HG02610 (cell line): ENCODE data around the gene SPEM2.

Experiments used
- ATAC-seq: cut with Tn5 transposase; IDR thresholded peaks from one replicate; pipeline ENCODE4 v1.9.1; 2021; ENCODE audit warnings: mild to moderate bottlenecking, moderate library complexity; ENCODE audit not compliant: unreplicated experiment

SPEM2 gene

DNA sequence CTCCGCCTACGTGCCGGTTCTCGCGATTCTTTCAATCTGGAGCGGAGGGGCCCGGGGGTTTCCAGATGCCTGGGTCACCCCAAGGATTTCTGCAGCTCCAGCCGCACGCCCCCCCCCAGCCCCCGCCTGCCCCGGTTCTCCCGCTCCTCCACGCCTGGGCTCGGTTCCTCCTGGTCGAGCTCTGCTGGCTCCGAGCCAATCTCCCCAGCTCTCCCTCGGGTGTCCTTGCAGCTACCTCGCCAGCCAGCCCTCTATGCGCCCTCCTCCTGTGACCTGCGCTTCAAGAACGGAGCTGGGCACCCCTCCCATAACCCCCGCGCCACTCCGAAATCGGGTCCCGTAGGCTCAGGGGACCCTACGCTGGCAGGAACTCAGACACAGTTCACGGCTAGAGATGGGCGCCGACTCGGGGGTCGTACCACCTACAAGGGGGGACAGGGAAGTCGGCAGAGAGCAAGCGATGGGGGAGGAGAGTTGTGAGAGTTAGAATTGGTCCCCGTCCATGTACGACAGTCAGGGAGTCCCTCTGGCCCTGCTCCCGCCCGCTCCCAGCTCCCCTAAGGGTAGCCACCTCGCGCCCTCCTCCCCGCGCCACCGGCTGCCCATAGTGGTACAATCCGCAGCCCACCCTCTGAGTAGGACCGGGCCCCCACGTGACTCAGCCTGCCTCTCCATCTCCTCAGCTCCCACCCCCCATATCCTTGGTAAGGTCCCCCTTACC is 14.9 kb downstream of the SPEM2 start:
- ATAC-seq: no peak

DNA sequence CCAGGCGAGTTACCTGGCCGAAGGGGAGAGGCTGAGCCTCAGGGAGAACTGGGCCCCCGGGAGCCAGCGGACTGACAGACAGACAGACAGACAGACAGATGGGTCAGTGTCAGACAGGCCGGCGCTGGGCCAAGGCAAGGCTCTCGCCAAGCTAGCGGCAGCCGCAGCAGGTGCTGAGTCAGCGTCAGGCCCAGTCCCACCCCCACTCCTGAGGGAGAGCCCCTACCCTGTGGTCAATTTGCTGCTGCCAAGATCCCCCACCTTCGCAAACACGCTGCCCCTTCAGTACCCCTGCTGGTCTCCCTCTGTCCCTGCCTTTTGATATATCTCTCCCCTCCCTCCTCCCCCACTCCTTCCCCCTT is 15.4 kb downstream of the SPEM2 start:
- ATAC-seq: no peak

DNA sequence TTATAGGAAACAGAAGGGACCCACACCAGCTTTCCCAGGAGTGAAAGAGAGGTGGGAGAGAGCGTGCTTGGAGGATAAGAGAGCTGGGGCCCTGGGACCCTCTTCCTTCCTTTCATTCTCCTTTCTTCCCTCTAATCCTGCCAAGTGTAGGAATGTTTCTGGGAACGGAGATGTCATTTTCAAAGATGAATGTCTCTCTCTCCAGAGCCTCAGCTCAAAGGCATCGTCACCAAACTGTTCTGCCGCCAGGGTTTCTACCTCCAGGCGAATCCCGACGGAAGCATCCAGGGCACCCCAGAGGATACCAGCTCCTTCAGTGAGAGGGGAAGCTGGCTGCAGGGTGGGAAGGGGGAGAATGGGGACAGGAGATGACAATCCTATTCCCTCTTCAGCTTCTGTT is 15.8 kb downstream of the SPEM2 start:
- no peak for ATAC-seq

DNA sequence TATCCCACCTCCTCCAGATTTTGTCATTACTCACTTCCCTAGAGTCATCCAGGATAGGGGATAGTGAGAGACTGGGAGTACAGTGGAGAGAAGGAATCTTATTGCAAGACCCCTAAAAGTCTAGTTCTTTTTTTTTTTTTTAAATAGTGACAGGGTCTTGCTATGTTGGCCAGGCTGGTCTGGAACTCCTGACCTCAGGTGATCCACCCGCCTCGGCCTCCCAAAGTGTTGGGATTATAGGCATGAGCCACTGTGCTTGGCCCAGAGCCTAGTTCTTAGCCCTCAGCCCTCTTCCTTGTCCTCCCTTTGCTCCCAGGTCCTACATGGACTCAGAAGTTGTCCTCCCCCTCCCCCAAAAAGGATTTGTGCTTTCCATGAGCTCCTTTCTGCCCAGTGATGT is 16.7 kb downstream of the SPEM2 start:
- ATAC-seq: no peak

DNA sequence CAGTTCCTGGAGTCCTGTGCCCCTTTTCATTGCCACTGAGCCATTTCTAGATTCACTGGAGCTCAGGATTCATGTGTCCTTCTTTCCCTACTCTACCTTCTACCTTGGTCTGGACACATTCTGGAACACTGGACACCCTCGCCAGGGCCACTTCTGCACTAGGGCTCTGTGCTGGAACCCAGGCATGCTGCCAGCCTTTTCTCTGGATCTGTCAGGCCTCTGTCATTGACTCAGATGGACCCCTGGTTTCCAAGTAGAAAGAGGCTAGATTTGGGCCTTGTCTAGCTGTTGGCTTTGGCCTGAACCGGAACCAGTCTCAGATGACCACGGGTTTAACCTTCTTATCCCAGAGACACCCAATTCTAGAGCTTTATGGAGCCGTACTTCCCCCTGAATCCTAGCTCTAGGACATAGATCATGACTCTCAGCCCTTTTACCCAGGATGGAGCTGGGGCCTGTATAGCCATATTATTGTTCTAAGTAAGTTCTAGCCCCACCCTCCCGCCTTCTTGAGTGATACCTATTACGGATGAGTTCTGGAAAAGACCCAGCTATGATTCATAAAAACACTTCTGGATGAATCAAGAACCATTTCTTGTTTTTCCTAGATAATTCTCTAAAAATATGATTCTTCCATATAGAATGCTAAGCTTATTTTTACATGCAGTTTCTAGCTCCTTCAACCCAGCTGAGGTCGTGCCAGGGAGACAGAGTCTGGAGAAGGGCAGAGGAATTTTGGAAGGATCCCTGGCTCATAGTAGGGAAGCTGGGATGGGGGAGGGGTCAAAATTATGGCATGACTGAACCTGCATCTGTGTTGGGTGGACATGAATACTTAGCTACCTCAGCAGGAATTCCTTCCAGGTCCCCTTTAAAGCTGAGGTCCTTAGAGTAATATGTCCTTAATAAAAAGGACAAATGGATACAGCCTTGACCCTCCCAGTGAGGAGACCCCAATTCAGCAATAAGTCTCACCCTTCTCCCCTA is 18.4 kb downstream of the SPEM2 start:
- ATAC-seq: no peak

DNA sequence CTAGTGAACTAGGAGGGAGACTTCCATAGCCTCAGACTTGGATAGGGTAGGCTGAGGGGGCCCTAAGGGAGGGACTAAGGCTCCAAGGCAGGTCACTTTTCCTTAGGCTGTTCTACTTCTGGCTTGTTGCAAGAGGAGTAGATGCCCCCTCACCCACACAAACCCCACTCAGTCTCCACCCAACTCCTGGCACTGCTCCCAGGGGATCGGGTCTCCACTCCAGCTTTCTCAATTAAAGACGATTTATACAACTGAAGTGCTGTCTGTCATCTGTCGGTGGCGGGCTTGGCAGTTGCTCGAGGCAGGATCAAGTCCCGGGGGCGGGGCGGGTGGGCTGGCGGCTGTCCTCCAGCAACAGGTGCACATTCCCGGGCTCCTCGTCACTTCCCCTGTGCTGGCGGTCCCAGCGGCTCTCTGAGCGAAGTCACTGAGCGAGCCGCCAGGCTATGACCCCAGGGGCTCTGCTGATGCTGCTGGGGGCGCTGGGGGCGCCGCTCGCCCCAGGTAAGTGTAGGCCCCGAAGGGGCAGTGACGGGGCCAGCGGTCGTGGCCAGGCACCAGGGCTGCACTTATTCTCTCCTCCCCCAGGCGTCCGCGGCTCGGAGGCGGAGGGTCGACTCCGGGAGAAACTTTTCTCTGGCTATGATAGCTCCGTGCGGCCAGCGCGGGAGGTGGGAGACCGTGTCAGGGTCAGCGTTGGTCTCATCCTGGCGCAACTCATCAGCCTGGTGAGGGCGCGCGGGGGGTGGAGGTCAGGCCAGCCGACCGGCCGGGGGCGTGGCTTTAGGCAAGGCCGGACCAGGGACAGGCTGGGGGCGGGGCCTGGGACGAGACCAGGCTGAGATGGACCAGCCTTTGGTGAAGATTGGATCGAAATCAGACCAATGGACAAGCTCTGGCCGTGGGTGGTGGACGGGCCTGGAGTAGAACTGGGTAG is 19.5 kb downstream of the SPEM2 start, which contains the start of gene CHRNB1:
TSS of gene CHRNB1 (plus strand) at position 380 of the 937 bp plus-strand sequence. CDS start at position 447, 67 bp downstream.
- ATAC-seq: no peak

DNA sequence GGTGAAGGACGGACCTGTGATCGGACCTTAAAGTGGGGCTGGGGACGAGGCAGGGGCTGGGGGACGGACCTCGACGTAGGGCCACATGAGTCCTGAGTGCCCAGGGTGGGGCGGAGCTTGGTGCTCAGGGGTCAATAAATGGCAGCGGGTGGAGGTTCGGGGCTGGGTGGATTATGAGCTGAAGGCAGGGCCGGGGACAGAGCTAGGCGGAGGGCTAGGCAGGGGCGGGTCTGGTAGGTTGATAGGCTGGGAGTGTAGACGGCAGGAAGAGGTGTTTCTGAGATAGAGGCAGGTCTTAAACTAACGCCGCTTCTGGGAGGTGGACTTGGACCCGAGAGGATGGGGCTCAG is 20.2 kb downstream of the SPEM2 start:
- no peak for ATAC-seq

DNA sequence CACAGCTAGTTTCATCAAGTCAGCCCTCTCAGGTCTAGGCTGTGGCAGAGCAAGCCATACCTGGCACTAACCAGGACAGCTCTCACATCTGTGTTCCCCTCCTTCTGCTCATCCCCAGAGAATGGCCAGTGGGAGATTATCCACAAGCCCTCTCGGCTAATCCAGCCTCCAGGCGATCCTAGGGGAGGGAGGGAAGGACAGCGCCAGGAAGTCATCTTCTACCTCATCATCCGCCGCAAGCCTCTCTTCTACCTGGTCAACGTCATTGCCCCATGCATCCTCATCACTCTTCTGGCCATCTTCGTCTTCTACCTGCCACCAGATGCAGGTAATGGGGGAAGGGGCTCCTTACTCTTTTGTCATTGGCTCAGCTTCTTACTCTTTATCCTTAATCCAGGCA is 23.0 kb downstream of the SPEM2 start:
- ATAC-seq: no peak

DNA sequence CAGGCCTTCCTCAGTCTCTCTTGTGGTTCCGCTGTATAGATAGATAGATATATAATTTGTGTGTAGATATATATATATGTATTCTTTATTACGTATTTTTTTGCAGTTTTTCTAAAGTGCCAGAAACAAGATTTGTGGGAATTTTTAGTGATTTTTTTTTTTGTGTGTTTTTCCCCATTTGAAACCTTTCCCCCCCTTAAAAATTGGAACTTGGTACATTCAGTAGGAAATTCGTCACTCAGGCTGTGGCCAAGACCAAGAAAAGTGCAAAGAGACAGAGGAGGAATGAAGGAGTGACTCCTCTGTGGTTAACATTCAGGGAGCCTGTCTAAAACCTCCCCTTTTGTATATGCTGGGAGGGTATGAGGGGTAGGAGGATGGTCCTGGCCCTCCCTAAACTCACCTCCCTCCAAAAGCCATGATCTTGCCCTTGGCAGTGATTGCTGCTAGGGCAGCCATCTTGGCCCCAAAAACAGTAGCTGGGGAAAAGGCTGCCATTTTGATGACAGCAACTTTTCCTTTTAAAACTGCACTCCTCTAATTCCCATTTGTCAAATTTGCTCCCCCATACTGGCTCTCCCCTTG is 34.6 kb downstream of the SPEM2 start:
- ATAC-seq: no peak

DNA sequence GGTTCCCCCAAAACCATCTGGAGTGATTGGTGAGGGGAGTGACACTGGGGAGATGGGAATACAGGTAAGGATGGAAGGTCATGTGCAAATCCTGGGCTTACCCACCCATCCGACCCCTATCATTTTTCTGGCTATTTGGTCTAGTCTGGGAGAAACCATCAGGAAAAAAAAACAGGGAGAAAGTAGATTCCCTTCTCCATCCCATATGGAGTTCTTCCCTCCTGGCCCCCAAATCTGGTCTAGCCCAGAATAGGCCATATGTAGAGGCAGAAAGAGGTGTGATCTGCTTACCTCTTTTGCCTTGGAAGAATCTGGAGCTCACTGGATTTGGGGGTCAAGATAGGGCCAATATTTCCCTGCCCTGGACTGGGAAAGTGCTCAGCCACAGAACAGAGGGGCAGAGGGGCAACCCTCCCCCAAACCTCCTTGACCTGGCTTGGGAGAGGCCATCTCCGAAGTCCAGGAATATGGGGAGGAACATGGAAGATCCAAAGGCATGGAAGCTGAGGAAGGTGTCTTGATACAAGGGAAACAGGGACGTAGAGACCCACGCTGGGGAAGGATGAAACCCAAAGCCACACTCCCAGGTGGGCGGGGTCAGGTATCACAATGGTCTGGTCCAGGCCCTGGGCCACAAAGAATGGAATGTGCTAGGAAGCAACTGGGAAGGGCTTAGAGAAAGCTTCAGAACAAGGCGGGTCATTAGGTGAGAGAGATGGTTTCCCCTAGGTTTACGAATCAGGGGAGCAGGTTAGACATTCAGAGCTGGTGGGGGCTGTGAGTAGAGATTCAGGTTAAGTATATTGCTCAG is 35.6 kb downstream of the SPEM2 start:
- ATAC-seq: no peak

DNA sequence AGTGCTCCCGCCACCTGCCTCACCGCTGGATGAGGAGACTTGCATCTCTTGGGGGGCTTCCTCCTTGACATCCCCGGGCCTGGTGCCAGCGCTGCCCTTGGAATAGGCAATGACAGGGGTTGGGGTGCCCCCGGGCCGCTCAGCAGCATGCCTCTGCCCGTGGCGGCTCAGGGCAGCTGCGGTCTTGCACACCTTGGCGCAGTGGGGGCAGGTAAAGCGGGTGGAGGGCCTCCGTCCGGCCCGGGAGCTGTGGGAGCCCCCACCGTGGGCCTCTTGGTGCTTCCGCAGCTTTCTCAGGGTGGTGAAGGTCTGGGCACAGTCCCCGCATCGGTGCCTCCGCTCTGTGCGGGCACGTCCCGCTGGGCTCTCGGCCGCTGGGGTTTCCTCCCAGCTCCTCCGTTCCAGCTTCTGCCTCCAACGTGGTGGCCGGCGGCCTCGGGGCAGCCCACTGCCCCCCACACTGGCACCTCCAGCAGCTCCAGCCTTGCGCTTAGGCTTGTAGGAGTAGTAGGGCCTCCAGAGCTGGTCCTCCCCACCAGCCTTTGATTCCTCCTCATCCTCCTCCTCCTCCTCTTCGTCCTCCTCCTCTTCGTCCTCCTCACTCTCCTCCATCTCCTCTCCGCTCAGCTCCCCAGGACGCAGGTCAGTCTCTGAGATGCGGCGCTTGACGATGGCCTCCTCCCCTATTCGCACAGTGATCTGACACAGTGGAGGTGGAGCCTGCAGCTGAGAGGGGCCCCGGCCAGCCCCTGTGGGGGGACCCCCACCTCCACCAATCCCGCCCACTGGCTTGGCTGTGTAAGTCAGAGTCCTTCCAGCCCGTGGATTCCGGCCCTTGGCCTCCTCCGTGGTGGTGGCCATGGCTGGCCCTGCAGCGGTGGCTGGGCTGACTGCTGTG is 37.3 kb downstream of the SPEM2 start:
- ATAC-seq: no peak

DNA sequence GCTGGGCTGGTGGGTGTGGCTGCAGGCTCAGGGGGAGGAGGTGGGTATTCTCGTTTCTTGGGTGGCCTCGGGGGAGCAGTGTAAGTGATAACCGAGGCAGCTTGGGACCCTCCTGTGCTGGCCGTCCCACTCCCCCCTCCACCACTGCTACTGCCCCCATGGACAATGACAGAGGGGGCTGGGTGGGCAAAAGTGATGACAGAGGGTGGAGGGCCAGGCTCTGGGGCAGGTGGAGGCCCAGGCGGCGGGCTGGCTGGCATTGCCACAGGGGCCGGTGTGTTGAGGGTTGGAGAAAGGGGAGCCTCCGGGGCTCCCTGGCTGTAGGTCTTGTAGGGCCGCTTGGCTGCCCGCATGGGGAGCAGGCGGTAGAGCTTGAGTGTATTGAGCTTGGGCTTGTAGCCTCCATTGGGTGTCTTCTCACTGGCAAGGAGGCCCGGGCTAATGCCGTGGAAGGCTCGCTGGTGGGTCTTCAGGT is 38.0 kb downstream of the SPEM2 start:
- ATAC-seq: no peak

DNA sequence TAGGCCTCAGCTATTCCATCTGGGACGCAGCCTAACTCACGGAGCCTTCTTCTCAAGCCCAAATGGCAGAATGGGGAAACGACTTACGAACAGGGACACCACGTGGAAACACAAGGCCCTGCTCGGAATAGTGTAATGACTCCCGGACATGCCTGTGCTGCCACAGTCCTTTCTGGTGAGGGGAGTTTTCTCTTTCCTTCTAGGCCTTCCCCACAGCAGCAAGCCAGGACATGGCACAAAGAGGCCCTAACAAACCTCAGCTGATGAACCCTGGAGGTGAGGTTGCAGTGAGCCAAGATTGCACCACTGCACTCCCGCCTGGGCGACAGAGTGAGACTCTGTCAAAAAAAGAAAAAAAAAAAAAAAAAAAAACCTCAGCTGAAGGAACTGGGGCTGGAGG is 38.7 kb downstream of the SPEM2 start:
- ATAC-seq: no peak

DNA sequence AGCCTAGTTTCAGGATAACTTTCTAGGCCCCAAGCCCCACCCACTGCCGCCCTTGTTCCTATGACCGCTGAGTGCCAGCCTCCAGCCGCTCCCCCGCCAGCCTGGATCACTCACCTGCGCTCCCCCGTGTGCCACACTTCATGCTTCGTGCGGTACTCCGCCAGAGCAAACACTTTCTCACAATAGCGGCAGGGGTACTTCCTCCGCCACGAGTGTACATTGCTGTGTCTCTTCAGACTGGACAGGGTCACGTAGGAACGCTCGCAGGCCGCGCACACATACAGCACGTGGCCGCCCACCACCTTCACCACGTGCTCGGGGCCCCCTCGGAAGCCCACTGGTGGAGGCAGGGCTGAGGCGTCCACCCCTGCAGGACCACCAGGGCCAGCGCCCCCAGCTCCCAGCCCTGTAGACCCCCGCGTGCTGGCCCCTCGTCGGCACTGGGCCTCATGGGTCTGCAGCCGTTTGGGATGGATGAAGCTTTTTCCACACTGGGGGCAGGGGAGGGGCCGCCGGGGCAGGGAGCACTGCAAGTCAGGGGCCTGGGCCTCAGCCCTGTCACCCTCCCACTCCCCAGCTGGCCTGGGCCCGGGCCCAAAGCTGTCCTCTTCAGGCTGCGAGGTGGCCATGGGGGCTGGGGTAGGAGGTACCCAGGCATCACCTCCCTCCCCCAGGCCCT is 40.3 kb downstream of the SPEM2 start:
- ATAC-seq: no peak

DNA sequence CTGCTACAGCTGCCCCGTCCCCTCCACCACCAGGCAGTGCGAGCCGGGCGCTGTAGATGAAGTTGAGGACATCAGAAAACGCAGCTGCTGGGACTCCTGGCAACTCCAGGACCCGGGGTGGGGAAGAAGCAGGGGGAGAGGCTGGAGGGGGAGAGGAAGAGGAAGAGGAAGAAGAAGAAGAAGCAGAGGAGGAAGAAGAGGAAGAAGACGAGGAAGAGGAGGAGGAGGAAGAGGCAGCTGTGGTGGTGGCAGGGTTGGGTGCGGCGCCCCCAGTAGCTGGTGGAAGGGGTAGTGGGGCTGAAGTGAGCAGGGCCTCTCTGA is 40.9 kb downstream of the SPEM2 start:
- ATAC-seq: no peak

DNA sequence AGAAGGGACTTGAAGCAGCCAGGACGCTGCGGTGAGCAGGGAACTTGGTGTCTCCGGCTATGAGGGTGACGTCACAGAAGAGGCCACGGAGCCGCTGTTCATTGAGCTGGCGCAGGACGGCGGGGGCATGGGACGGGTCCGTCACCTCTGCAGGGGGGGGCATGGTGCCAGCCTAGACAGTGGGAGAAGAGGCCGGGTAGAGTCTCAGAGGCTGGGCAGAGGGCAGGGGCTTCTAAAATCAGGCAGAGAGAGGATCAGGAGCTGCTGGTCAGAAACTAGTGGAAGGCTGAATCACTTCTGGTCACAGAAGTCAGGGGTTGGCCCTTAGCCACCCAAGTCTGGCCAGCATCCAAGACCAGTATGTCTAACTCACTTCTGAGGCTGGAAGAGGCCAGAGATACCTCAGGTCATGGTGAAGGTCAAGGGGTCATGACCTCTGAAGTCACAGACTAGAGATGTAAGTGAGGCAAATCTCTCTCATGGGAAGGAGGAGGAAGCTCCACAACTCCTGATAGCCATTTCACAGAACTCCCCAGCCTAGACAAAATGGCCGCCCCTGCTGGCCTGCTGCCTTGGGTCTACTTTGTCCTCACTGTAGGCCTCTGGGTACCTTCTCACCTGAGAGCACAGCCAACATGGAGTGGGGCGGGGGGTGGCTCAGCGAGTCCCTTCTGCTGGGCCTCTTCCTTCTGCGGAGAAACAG is 41.4 kb downstream of the SPEM2 start:
- no peak for ATAC-seq

DNA sequence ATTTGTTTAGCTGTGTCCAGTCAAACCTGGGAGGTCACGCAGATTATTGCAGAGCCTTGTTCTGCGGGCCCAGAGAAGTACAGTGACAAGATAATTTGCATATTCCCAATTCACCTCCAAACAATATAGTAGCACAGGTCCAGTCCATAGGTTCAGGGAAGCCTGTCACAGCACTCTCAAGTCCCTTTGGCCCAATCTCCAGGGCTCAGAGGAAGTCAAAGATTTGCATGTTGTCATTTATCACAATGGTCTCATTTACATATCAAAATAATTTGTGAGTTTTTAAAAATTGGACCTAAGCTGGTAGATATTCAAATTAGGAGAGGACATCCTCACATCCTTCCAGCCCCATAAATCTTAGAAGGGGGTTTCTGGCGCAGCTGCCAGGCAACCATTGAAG is 42.1 kb downstream of the SPEM2 start:
- no peak for ATAC-seq

DNA sequence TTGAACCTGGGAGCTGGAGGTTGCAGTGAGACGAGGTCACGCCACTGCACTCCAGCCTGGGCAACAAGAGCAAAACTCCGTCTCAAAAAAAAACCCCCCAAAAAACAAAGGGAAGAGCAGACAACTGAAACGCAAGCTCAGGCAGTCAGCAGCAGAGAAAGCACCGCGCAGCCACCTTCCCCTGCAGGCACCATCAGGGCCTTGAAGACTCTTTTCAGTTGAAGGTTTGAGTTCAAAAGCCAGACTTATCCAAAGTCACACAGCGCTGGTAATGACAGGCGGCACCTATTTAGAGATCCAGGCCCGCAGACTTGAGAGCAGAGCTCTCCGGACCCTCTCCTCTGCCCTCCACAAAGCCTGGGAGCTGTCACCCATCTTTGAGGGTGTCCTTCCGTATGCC is 42.9 kb downstream of the SPEM2 start:
- ATAC-seq: no peak
